Measurements from ENCODE around the gene GARIN3.

Gene GARIN3

DNA sequence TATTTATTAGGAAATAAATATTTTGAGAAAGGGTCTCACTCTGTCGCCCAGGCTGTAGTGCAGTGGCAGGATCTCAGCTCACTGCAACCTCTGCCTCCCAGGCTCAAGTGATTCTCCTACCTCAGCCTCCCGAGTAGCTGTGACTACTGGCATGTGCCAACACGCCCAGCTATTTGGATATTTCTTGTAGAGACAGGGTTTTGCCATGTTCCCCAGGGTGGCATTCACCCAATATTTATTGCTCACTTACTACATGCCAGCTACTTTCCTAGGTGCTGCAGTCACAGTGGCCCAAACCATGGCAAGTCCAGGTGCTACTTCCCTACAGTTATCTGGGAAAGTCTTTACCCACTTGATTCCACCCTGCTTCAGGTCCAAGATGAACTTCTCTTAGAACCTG is 15.1 kb downstream of the GARIN3 start:
- H3K27me3 ChIP-seq (ENCODE audit: insufficient read depth, low read length) = no peaks in the 10 kb centered on the region
- peaks cover 21% of the 10 kb centered on the region for H3K4me1 ChIP-seq (ENCODE audit: insufficient read depth, low read length, severe bottlenecking)
- H3K9ac ChIP-seq (ENCODE audit: low read length) = no peak overlapping the region
- no peaks in the 10 kb centered on the region for H3F3A ChIP-seq (ENCODE audit: insufficient read depth, low read length)
- no peak overlapping the region for H3K4me3 ChIP-seq (ENCODE audit: low read depth, low read length, poor library complexity, severe bottlenecking)
- no peaks in the 10 kb centered on the region for H3K9me2 ChIP-seq (ENCODE audit: low read depth, low read length)
- TF ChIP-seq, protein P1, sequence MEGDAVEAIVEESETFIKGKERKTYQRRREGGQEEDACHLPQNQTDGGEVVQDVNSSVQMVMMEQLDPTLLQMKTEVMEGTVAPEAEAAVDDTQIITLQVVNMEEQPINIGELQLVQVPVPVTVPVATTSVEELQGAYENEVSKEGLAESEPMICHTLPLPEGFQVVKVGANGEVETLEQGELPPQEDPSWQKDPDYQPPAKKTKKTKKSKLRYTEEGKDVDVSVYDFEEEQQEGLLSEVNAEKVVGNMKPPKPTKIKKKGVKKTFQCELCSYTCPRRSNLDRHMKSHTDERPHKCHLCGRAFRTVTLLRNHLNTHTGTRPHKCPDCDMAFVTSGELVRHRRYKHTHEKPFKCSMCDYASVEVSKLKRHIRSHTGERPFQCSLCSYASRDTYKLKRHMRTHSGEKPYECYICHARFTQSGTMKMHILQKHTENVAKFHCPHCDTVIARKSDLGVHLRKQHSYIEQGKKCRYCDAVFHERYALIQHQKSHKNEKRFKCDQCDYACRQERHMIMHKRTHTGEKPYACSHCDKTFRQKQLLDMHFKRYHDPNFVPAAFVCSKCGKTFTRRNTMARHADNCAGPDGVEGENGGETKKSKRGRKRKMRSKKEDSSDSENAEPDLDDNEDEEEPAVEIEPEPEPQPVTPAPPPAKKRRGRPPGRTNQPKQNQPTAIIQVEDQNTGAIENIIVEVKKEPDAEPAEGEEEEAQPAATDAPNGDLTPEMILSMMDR (IDR thresholded peaks at IDR 0.05; ENCODE audit: low read length) = no peak
- no peak for TF ChIP-seq EZH2 (IDR thresholded peaks at IDR 0.05; ENCODE audit: borderline replicate concordance, low read length)
- H4K20me1 ChIP-seq (ENCODE audit: insufficient read depth, low read length) = no peaks in the 10 kb centered on the region
- no peaks in the 10 kb centered on the region for H3K36me3 ChIP-seq (ENCODE audit: insufficient read depth, low read length)
- no peak overlapping the region for H3K4me2 ChIP-seq (ENCODE audit: low read length)
- H3K79me2 ChIP-seq (ENCODE audit: insufficient read depth, low read length) = no peaks in the 10 kb centered on the region
- H2AFZ ChIP-seq (ENCODE audit: low read length) = no peak overlapping the region
- H3K27ac ChIP-seq (ENCODE audit: low read depth, low read length, poor library complexity, severe bottlenecking) = no peak overlapping the region
- 0 out of 2 replicates have a peak, but pooled peaks cover 3% of the 10 kb centered on the region for H3K9me3 ChIP-seq (ENCODE audit: low read length)

GRCh38 chr5:157148734-157149615 is 17.1 kb downstream of the GARIN3 start:
- Histone ChIP-seq H3K9me3 (ENCODE audit: low read length) (no peaks in the 10 kb centered on the region), H3K9me2 (ENCODE audit: low read depth, low read length) (no peaks in the 10 kb centered on the region), H3K9ac (ENCODE audit: low read length) (peak overlapping the region; percentile 26; the same call in 1 of the 2 replicates), H3K4me2 (ENCODE audit: low read length) (peak overlapping the region; percentile 32; the same call in 1 of the 2 replicates), H3K27me3 (ENCODE audit: insufficient read depth, low read length) (no peaks in the 10 kb centered on the region), H2AFZ (ENCODE audit: low read length) (no peak overlapping the region), H3K4me1 (ENCODE audit: insufficient read depth, low read length, severe bottlenecking) (peaks cover 21% of the 10 kb centered on the region), H3F3A (ENCODE audit: insufficient read depth, low read length) (no peaks in the 10 kb centered on the region), H4K20me1 (ENCODE audit: insufficient read depth, low read length) (no peaks in the 10 kb centered on the region), H3K36me3 (ENCODE audit: insufficient read depth, low read length) (no peaks in the 10 kb centered on the region), H3K79me2 (ENCODE audit: insufficient read depth, low read length) (no peaks in the 10 kb centered on the region), H3K27ac (ENCODE audit: low read depth, low read length, poor library complexity, severe bottlenecking) (no peak overlapping the region), H3K4me3 (ENCODE audit: low read depth, low read length, poor library complexity, severe bottlenecking) (no peak overlapping the region)
- TF ChIP-seq, protein P1 (IDR thresholded peaks at IDR 0.05; ENCODE audit: low read length) = peak; percentile 85
- no peak for TF ChIP-seq EZH2 (IDR thresholded peaks at IDR 0.05; ENCODE audit: borderline replicate concordance, low read length)

DNA sequence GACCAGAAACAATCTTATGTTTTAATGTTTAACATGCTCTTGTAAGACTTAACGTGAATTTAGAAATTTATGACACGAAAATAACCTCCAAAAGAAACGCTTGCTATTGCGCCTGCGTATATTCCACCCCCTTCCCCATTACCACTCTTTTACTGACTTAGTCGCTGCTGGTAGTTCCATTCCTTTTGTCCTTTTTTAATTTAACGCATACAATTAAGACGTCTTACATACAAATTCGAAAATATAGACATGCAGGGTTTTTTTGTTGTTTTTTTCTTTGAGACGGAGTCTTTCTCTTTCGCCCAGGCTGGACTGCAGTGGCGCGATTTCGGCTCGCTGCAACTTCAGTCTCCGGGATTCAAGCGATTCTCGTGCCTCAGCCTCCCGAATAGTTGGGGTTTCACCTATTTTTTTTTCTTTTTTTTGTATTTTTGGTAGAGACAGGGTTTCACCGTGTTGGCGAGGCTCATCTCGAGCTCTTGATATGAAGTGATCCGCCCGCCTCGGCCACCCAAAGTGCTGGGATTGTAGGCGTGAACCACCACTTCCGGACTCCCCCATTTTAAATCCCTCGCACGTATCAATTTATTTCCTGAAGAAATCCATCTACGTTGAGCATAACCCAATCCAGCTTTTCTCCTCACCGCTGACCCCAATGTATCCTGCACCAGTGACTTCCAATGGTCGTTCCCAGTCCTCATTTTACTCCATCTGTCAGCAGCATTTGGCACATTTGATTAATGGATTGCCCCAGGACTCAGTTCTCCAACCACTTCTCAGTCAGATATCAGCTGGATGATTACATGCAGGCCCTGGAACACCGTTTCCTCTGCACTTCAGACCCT is 22.7 kb downstream of the GARIN3 start:
- H3K27ac ChIP-seq (ENCODE audit: low read depth, low read length, poor library complexity, severe bottlenecking) = peak overlapping the region; percentile 58
- H3K9ac ChIP-seq (ENCODE audit: low read length) = peak overlapping the region; percentile 61
- peaks cover 14% of the 10 kb centered on the region for H3K36me3 ChIP-seq (ENCODE audit: insufficient read depth, low read length)
- peak overlapping the region; percentile 90 for H3K4me3 ChIP-seq (ENCODE audit: low read depth, low read length, poor library complexity, severe bottlenecking)
- H2AFZ ChIP-seq (ENCODE audit: low read length) = peak overlapping the region; percentile 58
- TF ChIP-seq, protein P1 (IDR thresholded peaks at IDR 0.05; ENCODE audit: low read length) = no peak
- no peak for TF ChIP-seq EZH2 (IDR thresholded peaks at IDR 0.05; ENCODE audit: borderline replicate concordance, low read length)
- H3K9me3 ChIP-seq (ENCODE audit: low read length) = no peaks in the 10 kb centered on the region
- no peaks in the 10 kb centered on the region for H3K9me2 ChIP-seq (ENCODE audit: low read depth, low read length)
- H3F3A ChIP-seq (ENCODE audit: insufficient read depth, low read length) = no peaks in the 10 kb centered on the region
- H3K4me1 ChIP-seq (ENCODE audit: insufficient read depth, low read length, severe bottlenecking) = peaks cover 18% of the 10 kb centered on the region
- H3K4me2 ChIP-seq (ENCODE audit: low read length) = peak overlapping the region; percentile 71
- H3K79me2 ChIP-seq (ENCODE audit: insufficient read depth, low read length) = peaks cover 7% of the 10 kb centered on the region
- H4K20me1 ChIP-seq (ENCODE audit: insufficient read depth, low read length) = no peaks in the 10 kb centered on the region
- no peaks in the 10 kb centered on the region for H3K27me3 ChIP-seq (ENCODE audit: insufficient read depth, low read length)
